Fibroblast of lung (primary cell): Measurements from ENCODE around the gene WDFY1. TPM values are rescaled to one million over a fixed set of nuclear protein-coding genes. Genes with fewer than 3 reads are reported as not detected.

Source experiments
- DNase-seq, 2 donors: peaks; one replicate each; pipeline versions ENCODE4 v3.0.0 to v3.0.0-alpha.2; 2010; ENCODE audit warnings: low read depth in 2 of 2
- H2AFZ ChIP-seq: 2 replicates; pipeline ENCODE4 v1.5.1; 2012; ENCODE audit warnings: low read length, control low read depth, inconsistent platforms
- H3K27ac ChIP-seq: 2 replicates; pipeline ENCODE4 v1.5.1; 2011; ENCODE audit warnings: low read length, control low read depth; ENCODE audit not compliant: insufficient read depth
- H3K27me3 ChIP-seq: 2 replicates; pipeline ENCODE4 v1.5.1; 2011; ENCODE audit warnings: mild to moderate bottlenecking, low read length; ENCODE audit not compliant: control insufficient read depth, insufficient read depth
- H3K36me3 ChIP-seq: 2 replicates; pipeline ENCODE4 v1.5.1; 2011; ENCODE audit warnings: low read length; ENCODE audit not compliant: control insufficient read depth, insufficient read depth
- H3K4me1 ChIP-seq: 2 replicates; pipeline ENCODE4 v1.5.1; 2011; ENCODE audit warnings: low read length; ENCODE audit not compliant: control insufficient read depth, insufficient read depth; ENCODE audit errors: extremely low read depth
- H3K4me2 ChIP-seq: 2 replicates; pipeline ENCODE4 v1.5.1; 2011; ENCODE audit warnings: low read length, control low read depth; ENCODE audit not compliant: insufficient read depth; ENCODE audit errors: extremely low read depth
- H3K4me3 ChIP-seq, 4 experiments: fragments of 200-600 bp in 1 of 4; sonication (generic) in 1 of 4; replicated peaks in 1 of 4; 2 replicates each; pipeline ENCODE4 v1.5.1; 2011 to 2016; ENCODE audit warnings: low read length in 4 of 4, low read depth in 3 of 4, mild to moderate bottlenecking in 3 of 4, control low read depth in 2 of 4, inconsistent platforms in 1 of 4, mixed read lengths in 1 of 4; ENCODE audit not compliant: insufficient read depth in 1 of 4; ENCODE audit errors: control extremely low read depth in 1 of 4
- H3K79me2 ChIP-seq: 2 replicates; pipeline ENCODE4 v1.5.1; 2012; ENCODE audit warnings: mild to moderate bottlenecking, low read length, inconsistent platforms; ENCODE audit not compliant: control insufficient read depth, insufficient read depth
- H3K9ac ChIP-seq: 2 replicates; pipeline ENCODE4 v1.5.1; 2011; ENCODE audit warnings: mild to moderate bottlenecking, low read length, control low read depth; ENCODE audit not compliant: insufficient read depth
- H3K9me3 ChIP-seq: 2 replicates; pipeline ENCODE4 v1.5.1; 2012; ENCODE audit warnings: low read depth, low read length; ENCODE audit not compliant: control insufficient read depth, insufficient read depth
- H4K20me1 ChIP-seq: 2 replicates; pipeline ENCODE4 v1.5.1; 2011; ENCODE audit warnings: low read length; ENCODE audit not compliant: control insufficient read depth, insufficient read depth; ENCODE audit errors: extremely low read depth
- EZH2 ChIP-seq: IDR thresholded peaks from 2 replicates; pipeline ENCODE4 v1.5.1; 2012; ENCODE audit warnings: low read length, control low read depth, mild to moderate bottlenecking; ENCODE audit errors: missing control alignments
- polyA plus RNA-seq, 2 donors: library from polyadenylated mRNA; depleted of rRNA in 1 of 2; stranded (reverse) in 1 of 2; unstranded in 1 of 2; fragments of >200 nt; gene quantifications; 2 replicates each; pipeline ENCODE4 v1.2.1, GENCODE V29; 2011 to 2012; ENCODE audit warnings: missing spikeins in 1 of 2
- total RNA-seq: library from RNA; depleted of rRNA; stranded (reverse); fragments of >200 nt; gene quantifications from 2 replicates; pipeline ENCODE4 v1.2.1, GENCODE V29; 2014
- TF ChIP-seq, protein P1 (sequence below), 2 donors: IDR thresholded peaks in 1 of 2; conservative IDR thresholded peaks in 1 of 2; 1 replicate in 1 of 2; 2 replicates in 1 of 2; pipeline ENCODE4 v1.5.1; 2011 to 2012; ENCODE audit warnings: low read length in 2 of 2, control low read depth in 1 of 2, inconsistent platforms in 1 of 2, low read depth in 1 of 2, mild to moderate bottlenecking in 1 of 2

WDFY1 gene
- total and polyA plus RNA-seq, 2 donors (not counting 1 experiment from before 2014, with no cell fraction given), result 79.1 to 156 TPM

DNA sequence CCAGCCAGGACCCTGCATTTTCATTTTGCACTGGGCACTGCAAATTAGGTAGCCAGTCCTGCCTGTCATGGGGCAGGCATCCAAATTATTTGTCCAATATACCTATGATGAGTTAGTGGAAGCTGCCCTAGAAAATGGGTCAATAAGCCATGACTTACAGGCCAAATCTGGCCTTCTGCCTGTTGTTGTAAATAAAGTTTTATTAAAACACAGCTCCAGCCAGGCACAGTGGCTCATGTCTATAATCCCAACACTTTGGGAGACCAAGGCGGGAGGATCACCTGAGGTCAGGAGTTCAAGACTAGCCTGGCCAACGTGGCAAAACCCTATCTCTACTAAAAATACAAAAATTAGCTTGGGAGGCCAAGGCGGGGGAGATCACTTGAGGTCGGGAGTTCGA, 116.0 kb downstream of the WDFY1 start:
- Histone ChIP-seq H3K4me1 (peaks cover 2% of the 10 kb centered on the region), H2AFZ (no peak overlapping the region), H3K9me3 (no peaks in the 10 kb centered on the region), H3K27me3 (no peaks in the 10 kb centered on the region), H3K27ac (no peak overlapping the region), H3K4me2 (no peak overlapping the region), H4K20me1 (no peaks in the 10 kb centered on the region), H3K9ac (no peak overlapping the region), H3K4me3 (no peak overlapping the region), H3K36me3 (no peaks in the 10 kb centered on the region), H3K79me2 (no peaks in the 10 kb centered on the region)
- no peak for DNase-seq
- TF ChIP-seq, protein P1, sequence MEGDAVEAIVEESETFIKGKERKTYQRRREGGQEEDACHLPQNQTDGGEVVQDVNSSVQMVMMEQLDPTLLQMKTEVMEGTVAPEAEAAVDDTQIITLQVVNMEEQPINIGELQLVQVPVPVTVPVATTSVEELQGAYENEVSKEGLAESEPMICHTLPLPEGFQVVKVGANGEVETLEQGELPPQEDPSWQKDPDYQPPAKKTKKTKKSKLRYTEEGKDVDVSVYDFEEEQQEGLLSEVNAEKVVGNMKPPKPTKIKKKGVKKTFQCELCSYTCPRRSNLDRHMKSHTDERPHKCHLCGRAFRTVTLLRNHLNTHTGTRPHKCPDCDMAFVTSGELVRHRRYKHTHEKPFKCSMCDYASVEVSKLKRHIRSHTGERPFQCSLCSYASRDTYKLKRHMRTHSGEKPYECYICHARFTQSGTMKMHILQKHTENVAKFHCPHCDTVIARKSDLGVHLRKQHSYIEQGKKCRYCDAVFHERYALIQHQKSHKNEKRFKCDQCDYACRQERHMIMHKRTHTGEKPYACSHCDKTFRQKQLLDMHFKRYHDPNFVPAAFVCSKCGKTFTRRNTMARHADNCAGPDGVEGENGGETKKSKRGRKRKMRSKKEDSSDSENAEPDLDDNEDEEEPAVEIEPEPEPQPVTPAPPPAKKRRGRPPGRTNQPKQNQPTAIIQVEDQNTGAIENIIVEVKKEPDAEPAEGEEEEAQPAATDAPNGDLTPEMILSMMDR (conservative IDR thresholded peaks at IDR 0.05 in 1 of 2, IDR thresholded peaks at IDR 0.05 in 1 of 2; ENCODE audit: low read depth in 1 of 2, low read length in 2 of 2), result no peak
- TF ChIP-seq EZH2, result no peak

DNA sequence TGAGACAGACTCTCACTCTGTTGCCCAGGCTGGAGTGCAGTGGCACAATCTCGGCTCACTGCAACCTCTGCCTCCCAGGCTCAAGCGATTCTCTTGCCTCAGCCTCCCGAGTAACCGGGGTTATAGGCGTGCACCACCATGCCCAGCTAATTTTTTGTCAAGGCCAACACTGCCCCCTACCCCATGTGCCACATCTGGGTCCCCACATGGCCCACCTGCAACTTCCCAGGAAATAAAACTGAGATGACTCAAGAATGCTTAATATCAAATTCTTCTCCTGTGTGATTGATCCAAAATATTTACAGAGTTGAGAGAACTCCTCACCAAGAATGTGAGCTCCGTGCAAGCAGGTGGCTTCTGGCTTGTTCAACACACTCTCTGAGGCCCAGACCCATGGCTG, 116.8 kb downstream of the WDFY1 start:
- H3K27me3 ChIP-seq, result no peaks in the 10 kb centered on the region
- no peak overlapping the region for H3K4me3 ChIP-seq
- no peak for DNase-seq
- no peaks in the 10 kb centered on the region for H3K9me3 ChIP-seq
- no peak overlapping the region for H3K4me2 ChIP-seq
- TF ChIP-seq, protein P1 (conservative IDR thresholded peaks at IDR 0.05 in 1 of 2, IDR thresholded peaks at IDR 0.05 in 1 of 2; ENCODE audit: low read depth in 1 of 2, low read length in 2 of 2), result no peak
- no peak for TF ChIP-seq EZH2
- no peak overlapping the region for H3K27ac ChIP-seq
- H3K4me1 ChIP-seq, result peaks cover 2% of the 10 kb centered on the region
- H3K9ac ChIP-seq, result no peak overlapping the region
- no peaks in the 10 kb centered on the region for H3K36me3 ChIP-seq
- H4K20me1 ChIP-seq, result no peaks in the 10 kb centered on the region
- no peaks in the 10 kb centered on the region for H3K79me2 ChIP-seq
- H2AFZ ChIP-seq, result no peak overlapping the region

DNA sequence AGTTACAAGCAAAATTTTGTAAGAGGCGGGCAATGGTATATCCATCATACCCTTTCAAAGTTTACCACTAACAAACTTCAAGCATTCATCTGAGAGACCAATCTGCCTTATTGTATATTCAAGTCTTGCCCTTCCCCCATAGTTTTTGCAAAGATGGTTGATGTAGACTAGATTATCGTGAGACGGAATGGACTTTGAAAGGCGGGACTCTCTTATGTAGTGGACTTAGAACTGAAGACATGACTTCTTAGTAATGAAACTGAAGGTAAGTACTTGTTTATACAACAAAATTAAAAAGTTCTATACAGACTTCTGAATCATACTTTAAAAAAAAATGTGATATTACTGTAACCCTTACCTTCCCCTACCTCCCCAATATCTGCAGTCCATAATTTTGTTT, 118.1 kb downstream of the WDFY1 start:
- Histone ChIP-seq H2AFZ (no peak overlapping the region), H3K4me2 (no peak overlapping the region), H3K27me3 (no peaks in the 10 kb centered on the region), H3K27ac (no peak overlapping the region), H3K9me3 (no peaks in the 10 kb centered on the region), H3K79me2 (no peaks in the 10 kb centered on the region), H4K20me1 (no peaks in the 10 kb centered on the region), H3K4me3 (no peak overlapping the region), H3K36me3 (no peaks in the 10 kb centered on the region), H3K4me1 (no peaks in the 10 kb centered on the region), H3K9ac (no peak overlapping the region)
- DNase-seq, result no peak
- TF ChIP-seq, protein P1 (conservative IDR thresholded peaks at IDR 0.05 in 1 of 2, IDR thresholded peaks at IDR 0.05 in 1 of 2; ENCODE audit: low read depth in 1 of 2, low read length in 2 of 2), result no peak
- no peak for TF ChIP-seq EZH2

Other genes starting within 250 kb of the WDFY1 start
- 3.3 TPM in 2 replicates for gene AP1S3, start 107.8 kb downstream of the WDFY1 start, total RNA-seq
- gene AP1S3, start 107.8 kb downstream of the WDFY1 start, polyA plus RNA-seq, result 2.9 and 6.3 TPM in 2 replicates
- gene MRPL44, start 12.1 kb upstream of the WDFY1 start, total RNA-seq, result 31.3 and 34.0 TPM in 2 replicates
- 27.4 and 33.7 TPM in 2 replicates for gene MRPL44, start 12.1 kb upstream of the WDFY1 start, polyA plus RNA-seq
- gene SERPINE2, start 94.0 kb upstream of the WDFY1 start, total RNA-seq, result 37.2 and 77.9 TPM in 2 replicates
- gene SERPINE2, start 94.0 kb upstream of the WDFY1 start, polyA plus RNA-seq, result 104 and 149 TPM in 2 replicates